T-helper 17 cell (primary cell): ENCODE data around the gene POLN. TPM values are rescaled to one million over a fixed set of nuclear protein-coding genes. Genes with fewer than 3 reads are reported as not detected.
A peak's percentile ranks its signal among the peaks of the same experiment; 100 is the strongest.

Experiments used
- ATAC-seq: fragments of 150-1000 bp; cut with Tn5 transposase; 2 replicates; pipeline ENCODE4 v1.10.0; 2021; ENCODE audit warnings: mild to moderate bottlenecking, moderate library complexity
- DNase-seq, 3 donors: peaks; one replicate each; pipeline versions ENCODE4 v3.0.0 to v3.0.0-alpha.2; 2020 to 2021
- H3K9me3 ChIP-seq: one replicate; pipeline ENCODE4 v1.7.0; 2013; ENCODE audit warnings: low read length, mild to moderate bottlenecking; ENCODE audit not compliant: control insufficient read depth, poor library complexity, severe bottlenecking
- H3K27ac Mint-ChIP-seq: one replicate; pipeline ENCODE4 v1.8.0; 2022; ENCODE audit warnings: mild to moderate bottlenecking, moderate library complexity, mixed read lengths
- H3K27me3 Mint-ChIP-seq: one replicate; pipeline ENCODE4 v1.8.0; 2022; ENCODE audit warnings: mixed read lengths
- H3K36me3 Mint-ChIP-seq: one replicate; pipeline ENCODE4 v1.8.0; 2022; ENCODE audit warnings: low read depth, mixed read lengths
- H3K4me1 Mint-ChIP-seq: one replicate; pipeline ENCODE4 v1.8.0; 2022; ENCODE audit warnings: mild to moderate bottlenecking, mixed read lengths
- H3K4me3 Mint-ChIP-seq: one replicate; pipeline ENCODE4 v1.8.0; 2022; ENCODE audit warnings: mild to moderate bottlenecking, moderate library complexity, mixed read lengths
- total RNA-seq, 4 donors: library from RNA in 2 of 4; stranded (reverse) in 2 of 4; gene quantifications; one replicate each; pipeline ENCODE4 v1.2.3 and lab custom pipeline; 2022 to 2026

Gene POLN
- total RNA-seq: 1 to 10 TPM; 2.8 to 3.9 TPM
- 0.38 to 1.3 reads per million in 2 donors for total RNA-seq (lab: John Stamatoyannopoulos, UW)

GRCh38 chr4:2241410-2242353 lies at the start of gene POLN, which contains the start of gene HAUS3:
POLN (minus strand) TSS chr4:2242121; CDS start chr4:2229231, 12,890 bp downstream.
HAUS3 (minus strand) TSS chr4:2242121; CDS start chr4:2240946, 1,175 bp downstream.
- ATAC-seq (peak; percentile 92), DNase-seq (peak; percentile 97 to 99 (median 99))
- peaks cover 6% of the 10 kb centered on the region for H3K36me3 Mint-ChIP-seq
- H3K4me3 Mint-ChIP-seq: peak within 1 kb of the TSS; percentile 93
- no peaks in the 10 kb centered on the region for H3K27me3 Mint-ChIP-seq
- H3K27ac Mint-ChIP-seq: peak within 1 kb of the TSS; percentile 97
- H3K4me1 Mint-ChIP-seq: peaks cover 55% of the 10 kb centered on the region
- no peaks in the 10 kb centered on the region for H3K9me3 ChIP-seq

GRCh38 chr4:2290974-2291704 lies 49.2 kb upstream of the POLN start:
- H3K27me3 Mint-ChIP-seq: no peaks in the 10 kb centered on the region
- H3K4me3 Mint-ChIP-seq: peak overlapping the region; percentile 84
- peaks cover 22% of the 10 kb centered on the region for H3K4me1 Mint-ChIP-seq

GRCh38 chr4:2290488-2290887 lies 48.6 kb upstream of the POLN start:
- Mint-ChIP-seq H3K4me3 (peak overlapping the region; percentile 84), H3K36me3 (no peaks in the 10 kb centered on the region), H3K4me1 (peaks cover 19% of the 10 kb centered on the region), H3K27ac (peak overlapping the region; percentile 95), H3K27me3 (no peaks in the 10 kb centered on the region)
- ATAC-seq: no peak
- no peaks in the 10 kb centered on the region for H3K9me3 ChIP-seq
- DNase-seq: no peak

More at GRCh38 chr4:2290974-2291704, 49.2 kb upstream of the POLN start:
- Mint-ChIP-seq H3K36me3 (no peaks in the 10 kb centered on the region), H3K27ac (peak overlapping the region; percentile 95)
- DNase-seq (peak; percentile 40 to 58 (median 57)), ATAC-seq (peak; percentile 95)
- no peaks in the 10 kb centered on the region for H3K9me3 ChIP-seq

DNA sequence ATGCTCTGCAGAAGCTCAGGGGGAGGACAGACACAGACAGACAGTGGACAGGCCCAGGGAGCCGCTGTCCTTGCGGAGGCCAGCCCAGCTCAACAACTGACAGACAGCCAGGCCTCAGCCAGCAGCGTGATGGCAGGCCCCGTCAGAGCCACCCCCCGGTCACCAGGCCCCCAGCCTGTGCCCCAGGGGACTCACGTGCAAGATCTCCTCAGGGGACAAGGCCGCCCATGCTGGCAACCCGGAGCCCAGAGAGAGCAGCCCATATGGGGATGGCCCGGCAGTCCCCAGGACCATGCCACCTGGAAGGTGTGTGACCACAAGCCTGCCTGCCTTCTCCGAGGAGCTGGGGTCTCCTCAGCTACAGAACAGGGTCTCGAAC lies 48.0 kb upstream of the POLN start:
- peaks cover 16% of the 10 kb centered on the region for H3K4me1 Mint-ChIP-seq
- no peaks in the 10 kb centered on the region for H3K9me3 ChIP-seq
- no peak for DNase-seq
- peak overlapping the region; percentile 49 for H3K4me3 Mint-ChIP-seq
- peak overlapping the region; percentile 95 for H3K27ac Mint-ChIP-seq
- H3K27me3 Mint-ChIP-seq: no peaks in the 10 kb centered on the region
- H3K36me3 Mint-ChIP-seq: no peaks in the 10 kb centered on the region
- ATAC-seq: no peak

DNA sequence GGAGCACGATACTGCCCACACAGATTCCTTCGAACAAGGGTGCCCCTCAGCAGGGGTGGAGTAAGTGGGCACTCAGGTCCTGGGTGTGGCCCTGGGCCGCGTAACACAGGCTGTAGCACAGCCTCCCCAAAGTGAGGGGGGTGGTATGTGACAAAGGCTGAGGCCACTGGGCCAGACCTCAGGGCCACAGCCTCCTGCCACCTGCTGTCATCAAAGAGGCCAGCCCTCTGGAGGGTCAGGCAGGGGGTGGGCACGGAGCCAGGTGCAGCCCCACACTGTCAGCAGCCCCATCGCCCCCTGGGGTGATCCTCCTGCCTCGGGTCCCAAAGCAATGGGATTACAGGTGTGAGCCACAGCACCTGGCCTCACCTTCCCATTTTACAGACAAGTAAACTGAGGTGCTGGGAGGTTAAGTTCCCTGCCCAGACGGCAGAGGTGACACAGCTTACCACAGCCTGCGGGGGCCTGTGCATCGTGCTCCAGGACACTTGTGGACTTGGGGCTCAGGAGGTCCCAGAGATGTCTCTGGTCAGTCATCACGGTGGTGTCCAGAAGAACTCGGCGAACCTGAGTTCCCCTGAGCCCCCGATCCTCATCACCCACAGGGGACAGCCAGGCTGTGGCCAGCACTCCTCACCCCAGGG lies 47.5 kb upstream of the POLN start:
- peaks cover 16% of the 10 kb centered on the region for H3K4me1 Mint-ChIP-seq
- no peaks in the 10 kb centered on the region for H3K27me3 Mint-ChIP-seq
- DNase-seq: no peak
- H3K4me3 Mint-ChIP-seq: peak overlapping the region; percentile 49
- no peaks in the 10 kb centered on the region for H3K36me3 Mint-ChIP-seq
- no peaks in the 10 kb centered on the region for H3K9me3 ChIP-seq
- ATAC-seq: no peak
- H3K27ac Mint-ChIP-seq: peak overlapping the region; percentile 95

GRCh38 chr4:2288051-2288541 lies 46.2 kb upstream of the POLN start:
- no peaks in the 10 kb centered on the region for H3K9me3 ChIP-seq
- no peaks in the 10 kb centered on the region for H3K36me3 Mint-ChIP-seq
- H3K27me3 Mint-ChIP-seq: no peaks in the 10 kb centered on the region
- H3K4me3 Mint-ChIP-seq: no peak overlapping the region
- peak overlapping the region; percentile 11 for H3K27ac Mint-ChIP-seq
- ATAC-seq: no peak
- H3K4me1 Mint-ChIP-seq: peaks cover 17% of the 10 kb centered on the region
- peak in 1 of 3 donors; percentile 2 for DNase-seq

GRCh38 chr4:2287594-2287915 lies 45.6 kb upstream of the POLN start:
- Mint-ChIP-seq H3K4me1 (peaks cover 21% of the 10 kb centered on the region), H3K27me3 (no peaks in the 10 kb centered on the region), H3K4me3 (no peak overlapping the region), H3K27ac (peak overlapping the region; percentile 11), H3K36me3 (no peaks in the 10 kb centered on the region)
- ATAC-seq: no peak
- DNase-seq: peak in 1 of 3 donors; percentile 2
- no peaks in the 10 kb centered on the region for H3K9me3 ChIP-seq

DNA sequence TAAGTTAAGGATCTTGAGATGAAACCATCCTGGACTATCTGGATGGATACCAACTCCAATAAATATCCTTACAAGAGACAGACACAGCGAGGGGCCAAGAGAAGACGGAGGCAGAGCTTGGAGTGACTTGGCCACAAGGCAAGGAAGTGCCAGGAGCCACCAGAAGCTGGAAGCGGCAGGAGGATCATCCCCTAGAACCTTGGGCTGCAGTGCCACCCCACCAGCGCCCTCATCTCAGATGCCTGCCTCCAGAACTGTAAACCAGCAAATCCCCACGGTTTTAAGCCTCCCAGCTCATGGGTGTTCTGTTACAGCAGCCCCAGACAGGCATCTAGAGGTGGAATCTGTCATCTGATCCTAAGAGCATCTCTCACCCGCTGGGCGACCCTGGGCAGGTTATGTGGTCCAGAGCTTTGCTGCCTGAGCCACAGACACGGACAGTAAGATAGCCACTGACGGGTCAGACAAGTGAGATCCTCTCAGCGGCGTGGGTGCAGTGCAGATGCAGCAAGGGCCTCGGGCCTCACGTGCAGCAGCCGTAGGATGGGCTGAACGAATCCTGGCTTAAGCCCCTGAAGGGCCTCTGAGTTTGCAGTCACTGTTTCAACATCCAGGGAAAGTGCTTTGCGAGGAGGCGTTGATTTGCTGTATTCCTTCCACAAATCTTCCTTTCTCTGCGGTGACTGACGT lies 45.1 kb upstream of the POLN start:
- Mint-ChIP-seq H3K4me1 (peaks cover 26% of the 10 kb centered on the region), H3K27ac (peak overlapping the region; percentile 11), H3K36me3 (no peaks in the 10 kb centered on the region), H3K27me3 (no peaks in the 10 kb centered on the region), H3K4me3 (no peak overlapping the region)
- no peaks in the 10 kb centered on the region for H3K9me3 ChIP-seq
- peak in 2 of 3 donors; percentile 3 for DNase-seq
- ATAC-seq: no peak

DNA sequence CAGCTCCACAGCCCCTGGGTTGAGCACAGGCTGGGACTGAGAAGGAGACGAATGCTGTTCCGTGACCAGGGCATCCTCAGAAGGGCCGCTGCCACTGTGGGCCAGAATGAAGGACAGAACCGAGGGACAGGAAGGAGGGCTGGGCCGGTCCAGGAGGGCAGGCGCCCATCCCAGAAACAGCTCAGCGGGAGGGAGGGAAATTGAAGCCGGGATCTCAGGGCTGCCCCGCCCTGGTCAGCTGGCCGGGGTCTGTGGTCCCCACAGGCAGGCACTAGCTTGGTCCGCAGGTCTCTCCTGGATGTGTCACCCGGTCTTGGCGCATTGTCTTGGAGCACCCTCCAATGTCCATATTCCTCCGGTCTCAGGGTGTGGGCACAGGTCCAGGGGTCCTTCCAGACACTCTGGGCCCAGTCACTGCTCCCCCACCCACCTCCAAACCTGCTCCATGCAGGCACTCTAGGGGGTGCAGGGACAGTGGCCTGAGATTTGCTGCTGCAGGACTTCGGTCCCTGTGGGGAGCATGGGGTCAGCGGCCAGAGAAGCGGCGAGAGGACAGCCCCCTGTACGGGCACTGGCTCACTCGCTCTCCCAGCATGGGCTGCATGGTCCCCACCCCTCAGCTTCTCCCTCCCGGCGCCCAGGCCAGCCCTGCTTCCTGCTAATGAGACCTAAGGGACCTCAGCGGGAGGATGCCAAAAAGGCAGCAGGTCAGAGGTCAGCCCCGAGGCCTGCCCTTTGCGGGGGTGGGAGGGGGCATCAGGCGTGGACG lies 43.9 kb upstream of the POLN start:
- peak; percentile 3 to 8 (median 4) for DNase-seq
- peak overlapping the region; percentile 100 for H3K27ac Mint-ChIP-seq
- no peaks in the 10 kb centered on the region for H3K36me3 Mint-ChIP-seq
- no peaks in the 10 kb centered on the region for H3K27me3 Mint-ChIP-seq
- H3K4me1 Mint-ChIP-seq: peaks cover 31% of the 10 kb centered on the region
- H3K9me3 ChIP-seq: no peaks in the 10 kb centered on the region
- no peak overlapping the region for H3K4me3 Mint-ChIP-seq
- ATAC-seq: no peak

- DNase-seq (peak in 2 of 3 donors; percentile 1 to 2), ATAC-seq (no peak)
- H3K36me3 Mint-ChIP-seq: no peaks in the 10 kb centered on the region
- peak overlapping the region; percentile 100 for H3K27ac Mint-ChIP-seq
- H3K27me3 Mint-ChIP-seq: no peaks in the 10 kb centered on the region
- H3K9me3 ChIP-seq: no peaks in the 10 kb centered on the region
- peaks cover 28% of the 10 kb centered on the region for H3K4me1 Mint-ChIP-seq
- H3K4me3 Mint-ChIP-seq: no peak overlapping the region
Observed at GRCh38 chr4:2284934-2285612, 43.2 kb upstream of the POLN start.

GRCh38 chr4:2284161-2284933 lies 42.4 kb upstream of the POLN start:
- ATAC-seq (no peak), DNase-seq (peak in 2 of 3 donors; percentile 3 to 4)
- no peaks in the 10 kb centered on the region for H3K9me3 ChIP-seq
- Mint-ChIP-seq H3K36me3 (no peaks in the 10 kb centered on the region), H3K4me3 (no peak overlapping the region), H3K27ac (peak overlapping the region; percentile 100), H3K4me1 (peaks cover 24% of the 10 kb centered on the region), H3K27me3 (no peaks in the 10 kb centered on the region)
